ELF-1 (cell line): ENCODE data around the gene ASB4.
"Not testable (repeated sequence)": the region's sequence is repeated elsewhere in the genome, so short reads cannot be mapped to it uniquely, and the experiment has no call there.

ENCODE experiments used
- DNase-seq: peaks from one replicate; pipeline ENCODE4 v3.0.0-alpha.2; 2016; ENCODE audit warnings: low read depth, low spot score

Gene ASB4

GRCh38 chr7:95478272-95479037 lies 7.3 kb upstream of the ASB4 start:
- no peak for DNase-seq

- no peak for DNase-seq
Measured at GRCh38 chr7:95479992-95480624, 5.6 kb upstream of the ASB4 start.

DNA sequence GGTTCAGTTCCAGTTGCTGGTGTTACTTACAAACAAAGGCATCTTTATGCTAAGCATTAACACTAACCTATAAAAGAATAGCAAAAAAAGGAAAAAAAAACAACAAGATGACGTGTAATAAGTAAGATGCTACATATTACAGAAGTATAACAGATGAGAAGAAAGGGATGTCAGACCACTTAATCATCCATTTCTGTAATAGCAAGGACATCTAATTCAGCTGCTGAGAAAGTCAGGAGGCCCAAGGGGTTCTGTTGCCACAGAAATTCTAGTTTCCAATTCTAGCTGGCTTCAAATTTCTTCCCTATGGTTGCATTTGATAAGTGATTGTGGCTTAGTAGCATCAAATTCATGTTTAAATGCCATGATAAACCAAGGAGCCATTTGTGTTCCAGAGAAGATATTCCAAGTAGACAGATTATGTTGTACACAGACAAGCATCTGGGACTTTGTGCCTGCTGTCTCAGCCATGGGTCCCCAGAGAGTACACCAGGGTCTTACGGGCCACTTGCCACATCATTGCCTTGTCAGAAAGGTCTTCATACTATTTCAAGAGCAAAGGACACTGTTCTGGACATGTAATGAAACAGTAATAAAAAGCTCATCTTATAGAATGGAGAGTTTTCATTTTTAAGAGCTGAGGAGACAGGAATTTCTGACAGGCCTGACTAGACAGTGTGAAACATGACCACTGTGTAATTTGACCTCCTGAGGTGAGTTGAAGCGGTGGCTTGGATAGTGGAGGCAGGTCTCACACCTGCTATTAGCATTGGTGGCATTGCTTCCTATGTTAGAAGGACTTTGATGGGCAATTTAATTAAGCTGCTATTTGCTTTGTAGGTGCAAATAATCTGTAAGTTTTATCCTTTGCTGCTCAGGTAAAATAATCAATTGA lies 4.2 kb upstream of the ASB4 start:
- no peak for DNase-seq

GRCh38 chr7:95482424-95482823 lies 3.3 kb upstream of the ASB4 start:
- no peak for DNase-seq

- DNase-seq: no peak
Measured at GRCh38 chr7:95490231-95490762, 4.6 kb downstream of the ASB4 start.

GRCh38 chr7:95491201-95491600 lies 5.5 kb downstream of the ASB4 start:
- no peak for DNase-seq

GRCh38 chr7:95491634-95492314 lies 6.0 kb downstream of the ASB4 start:
- DNase-seq: peak; percentile 65

- no peak for DNase-seq
Measured at GRCh38 chr7:95493247-95493646, 7.5 kb downstream of the ASB4 start.

- no peak for DNase-seq
Measured at GRCh38 chr7:95493844-95494243, 8.1 kb downstream of the ASB4 start.

DNA sequence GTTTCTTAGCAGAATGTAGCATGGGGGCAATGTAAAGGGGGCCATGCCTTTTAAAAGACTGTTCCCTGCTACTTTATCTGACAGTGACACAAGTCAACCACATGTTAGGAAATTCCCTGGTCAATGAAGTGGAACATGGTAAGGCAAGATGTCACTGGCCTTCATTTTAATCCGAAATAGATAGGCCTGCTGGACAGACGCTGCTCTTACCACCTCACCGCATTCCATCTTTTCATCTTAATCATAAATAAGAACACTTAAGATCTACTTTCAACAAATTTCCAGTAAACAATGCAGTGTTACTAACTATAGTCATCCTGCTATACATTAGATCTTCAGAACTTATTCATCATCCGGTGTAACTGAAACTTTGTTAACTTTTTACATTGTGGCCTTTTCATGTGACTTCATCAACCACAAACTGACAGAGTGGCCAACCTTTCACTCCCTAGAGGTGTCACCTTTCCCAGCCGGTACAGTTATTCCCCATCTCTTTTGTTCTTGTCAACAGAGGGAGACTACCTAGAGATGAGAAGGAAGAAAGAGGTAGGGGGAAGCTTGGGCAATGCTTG lies 15.6 kb downstream of the ASB4 start:
- DNase-seq: no peak

- no peak for DNase-seq
Measured at GRCh38 chr7:95502403-95502802, 16.7 kb downstream of the ASB4 start.

DNA sequence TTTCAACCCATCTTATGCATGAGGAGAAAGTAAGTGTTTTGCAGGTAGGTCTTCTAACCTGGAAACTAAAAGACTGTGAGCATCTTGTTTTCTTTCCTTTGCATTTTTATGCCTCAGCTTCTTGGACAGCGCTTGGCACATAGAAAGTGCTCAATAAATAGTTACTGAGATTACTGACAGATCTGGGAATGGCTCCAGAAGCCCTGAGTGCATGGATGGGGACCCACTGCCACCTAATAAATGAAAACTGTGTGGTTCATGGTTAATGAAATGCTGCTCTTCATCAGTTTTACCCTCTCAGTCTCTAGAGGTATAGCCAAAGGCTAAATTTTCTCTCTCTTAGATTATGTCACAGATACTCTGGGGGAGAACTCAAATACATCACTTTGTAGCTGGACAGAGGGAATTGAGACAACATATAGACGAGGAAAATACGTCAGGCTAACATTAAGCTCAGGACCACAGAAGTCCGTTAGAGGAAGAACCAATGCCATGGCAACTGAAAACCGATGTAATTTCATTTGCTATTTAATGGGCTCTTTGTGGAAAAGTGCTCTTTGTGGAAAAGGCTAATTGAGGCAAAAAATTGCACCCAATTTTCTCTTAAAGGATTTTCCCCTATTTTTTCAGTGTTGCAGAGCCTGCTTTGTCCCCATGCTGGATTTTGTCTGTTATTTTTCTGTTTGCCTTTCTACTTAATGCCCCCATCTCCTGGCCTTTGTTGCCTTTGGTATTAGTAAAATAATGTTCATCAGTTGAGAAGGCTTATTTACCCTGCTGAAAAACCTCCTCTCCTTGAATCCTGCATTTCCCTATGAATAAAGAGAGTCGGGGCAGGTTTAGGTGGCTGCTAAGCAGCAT lies 17.8 kb downstream of the ASB4 start:
- DNase-seq: no peak

DNA sequence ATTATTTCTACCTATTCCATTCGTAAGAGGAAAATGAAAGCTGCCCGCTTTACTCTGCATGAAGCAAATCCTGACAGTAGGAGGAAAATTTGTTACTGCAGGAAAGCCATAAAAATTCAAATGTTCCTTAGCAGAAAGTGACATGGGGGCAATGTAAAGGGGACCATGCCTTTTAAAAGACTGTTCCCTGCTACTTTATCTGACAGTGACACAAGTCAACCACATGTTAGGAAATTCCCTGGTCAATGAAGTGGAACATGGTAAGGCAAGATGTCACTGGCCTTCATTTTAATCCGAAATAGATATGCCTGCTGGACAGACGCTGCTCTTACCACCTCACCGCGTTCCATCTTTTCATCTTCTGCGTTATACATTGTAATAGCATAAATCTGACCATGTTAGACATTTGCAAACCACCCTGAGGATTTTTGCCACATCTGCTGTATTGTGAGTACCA lies 18.4 kb downstream of the ASB4 start:
- DNase-seq: not testable (repeated sequence)

- DNase-seq: no peak
Measured at GRCh38 chr7:95508780-95509179, 23.0 kb downstream of the ASB4 start.

GRCh38 chr7:95509199-95509598 lies 23.5 kb downstream of the ASB4 start:
- peak; percentile 32 for DNase-seq

- DNase-seq: peak; percentile 76
Measured at GRCh38 chr7:95511716-95512260, 26.0 kb downstream of the ASB4 start.

DNA sequence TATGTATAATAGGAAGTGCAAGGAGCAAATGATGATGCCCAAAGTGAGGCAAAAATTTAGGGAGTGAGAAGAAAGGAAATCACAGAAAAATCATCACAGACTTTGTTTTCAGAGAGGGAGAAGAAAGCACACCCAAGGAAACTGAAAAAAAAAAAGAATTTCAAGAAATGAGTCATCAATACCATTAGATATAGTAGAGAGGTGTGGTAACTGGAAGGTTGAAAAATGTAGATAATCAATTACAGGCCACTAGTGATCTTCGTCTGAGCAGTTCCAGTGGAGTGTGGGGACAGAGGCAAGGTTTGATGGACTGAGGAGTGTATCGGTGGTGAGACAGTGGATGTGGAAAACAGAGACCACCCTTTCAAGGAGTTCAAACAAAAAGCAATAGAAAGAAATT lies 31.7 kb downstream of the ASB4 start:
- no peak for DNase-seq

DNA sequence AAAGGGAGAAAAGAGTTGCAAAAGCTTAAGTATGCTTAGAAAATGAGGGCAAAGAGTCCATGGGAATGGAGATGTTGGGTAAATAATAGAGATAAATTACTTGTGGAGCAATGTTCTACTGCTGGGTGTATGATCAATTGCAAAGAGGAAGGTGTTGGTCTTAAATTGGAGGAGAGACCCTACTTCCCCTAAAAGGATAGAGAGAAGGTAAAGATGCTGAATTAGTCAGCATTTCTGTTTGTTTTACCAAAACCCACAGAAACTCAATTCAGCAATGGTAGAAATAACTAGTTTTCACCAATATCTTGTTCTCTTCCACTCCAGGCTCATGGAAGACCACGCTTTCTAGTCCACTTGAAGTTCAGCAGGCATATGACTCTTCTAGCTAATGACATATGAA lies 32.1 kb downstream of the ASB4 start:
- DNase-seq: no peak

- no peak for DNase-seq
Measured at GRCh38 chr7:95520136-95520535, 34.4 kb downstream of the ASB4 start.

- DNase-seq: no peak
Measured at GRCh38 chr7:95525503-95525902, 39.8 kb downstream of the ASB4 start.
